Lung (tissue), 12 donors: Measurements from ENCODE around the gene SEC61G. TPM values are rescaled to one million over a fixed set of nuclear protein-coding genes. Genes with fewer than 3 reads are reported as not detected.

Source experiments
- ATAC-seq: fragments of 200-7000 bp; cut with Tn5 transposase; one replicate; pipeline ENCODE4 v1.9.1; 2020; ENCODE audit warnings: moderate number of reproducible peaks; ENCODE audit not compliant: insufficient read depth, low FRiP score
- DNase-seq, 3 donors: peaks; one replicate each; pipeline ENCODE4 v3.0.0-alpha.2; 2013 to 2017
- H3K27ac ChIP-seq, 2 donors: one replicate each; pipeline ENCODE4 v1.5.1; 2013; ENCODE audit warnings: mild to moderate bottlenecking in 2 of 2, moderate library complexity in 2 of 2, control low read depth in 1 of 2, inconsistent platforms in 1 of 2, low read depth in 1 of 2, low read length in 1 of 2
- H3K27me3 ChIP-seq, 3 donors: one replicate each; pipeline ENCODE4 v1.5.1; 2013; ENCODE audit warnings: low read length in 2 of 3; ENCODE audit not compliant: control insufficient read depth in 3 of 3, insufficient read depth in 3 of 3
- H3K36me3 ChIP-seq, 4 donors: one replicate each; pipeline ENCODE4 v1.5.1; 2013; ENCODE audit warnings: low read length in 4 of 4, mild to moderate bottlenecking in 1 of 4, moderate library complexity in 1 of 4; ENCODE audit not compliant: control insufficient read depth in 4 of 4, insufficient read depth in 4 of 4
- H3K4me1 ChIP-seq, 5 donors: one replicate each; pipeline ENCODE4 v1.5.1; 2013; ENCODE audit warnings: low read length in 5 of 5, mild to moderate bottlenecking in 2 of 5, moderate library complexity in 1 of 5; ENCODE audit not compliant: control insufficient read depth in 5 of 5, insufficient read depth in 5 of 5
- H3K4me3 ChIP-seq: one replicate; pipeline ENCODE4 v1.5.1; 2013; ENCODE audit warnings: mild to moderate bottlenecking, control low read depth, moderate library complexity
- H3K9ac ChIP-seq, 2 donors: one replicate each; pipeline ENCODE4 v1.5.1; 2013; ENCODE audit warnings: low read length in 2 of 2, control low read depth in 1 of 2; ENCODE audit not compliant: insufficient read depth in 1 of 2
- H3K9me3 ChIP-seq, 4 donors: one replicate each; pipeline ENCODE4 v1.5.1; 2013; ENCODE audit warnings: low read length in 3 of 4, mild to moderate bottlenecking in 1 of 4, moderate library complexity in 1 of 4; ENCODE audit not compliant: control insufficient read depth in 4 of 4, insufficient read depth in 3 of 4
- CTCF ChIP-seq: IDR thresholded peaks from 2 replicates; pipeline ENCODE4 v1.5.1; 2012; ENCODE audit warnings: mild to moderate bottlenecking; ENCODE audit errors: control extremely low read depth, extremely low read depth
- WGBS, 2 donors: extraction: QIAGEN DNeasy Blood & Tissue Kit; methylation state at CpG; one replicate each; pipeline ENCODE4 v1.1.7; 2013; 5-methylcytosine and 5-hydroxymethylcytosine counted together
- polyA plus RNA-seq, 2 donors: library from polyadenylated mRNA; stranded (reverse); fragments of 200-250 nt; gene quantifications; one replicate each; pipeline ENCODE4 v1.2.1, GENCODE V29; 2013
- total RNA-seq, 2 donors: library from RNA; depleted of rRNA in 1 of 2; stranded (reverse); fragments of >200 nt in 1 of 2; gene quantifications; one replicate each; pipeline ENCODE4 v1.2.1, GENCODE V29; 2014 to 2021
- donor health status: control.
- donor health status: control.
- donor health status: Bipolar disorder and iron deficiency.
- donor health status: healthy.
- donor health status: DM: yes; HTN: yes; CAD: no.

SEC61G gene
- total and polyA plus RNA-seq, 4 donors, result 71.9 to 452 (median 230) TPM

DNA sequence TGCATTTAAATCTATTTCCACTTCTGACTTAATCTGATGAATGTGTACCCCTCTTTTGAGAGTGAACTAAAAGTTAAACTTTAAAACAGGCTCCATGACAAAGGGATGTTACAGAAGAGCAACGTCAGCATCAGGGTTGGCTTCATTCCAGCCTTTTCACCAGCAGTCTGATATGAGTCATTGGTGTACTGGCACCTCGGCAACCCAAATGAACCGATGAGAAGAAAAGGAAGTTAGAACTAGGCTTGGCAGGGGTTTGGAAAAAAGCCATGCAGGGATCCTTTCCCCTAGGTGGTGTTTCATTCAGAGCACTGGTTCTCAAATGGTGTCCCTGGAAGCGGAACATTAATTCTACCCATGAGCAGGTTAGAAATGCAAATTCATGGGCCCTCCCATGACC, 53.6 kb downstream of the SEC61G start:
- Histone ChIP-seq H3K27ac (no peak overlapping the region), H3K9ac (no peak overlapping the region), H3K36me3 (no peaks in the 10 kb centered on the region), H3K4me3 (no peak overlapping the region), H3K4me1 (no peaks in the 10 kb centered on the region), H3K9me3 (peaks cover 0 to 7% (median 2%) of the 10 kb centered on the region in 4 donors), H3K27me3 (no peaks in the 10 kb centered on the region)
- DNase-seq (peak in 1 of 3 donors; percentile 11), ATAC-seq (no peak)
- no peak for TF ChIP-seq CTCF
- 39 to 59% methylated on average over 4 of the region's 4 CpGs for WGBS, 2 donors

GRCh38 chr7:54704851-54705250, 54.2 kb downstream of the SEC61G start:
- no peak for TF ChIP-seq CTCF
- Histone ChIP-seq H3K4me3 (no peak overlapping the region), H3K36me3 (no peaks in the 10 kb centered on the region), H3K27ac (no peak overlapping the region), H3K27me3 (no peaks in the 10 kb centered on the region), H3K9me3 (peaks cover 0 to 7% (median 2%) of the 10 kb centered on the region in 4 donors), H3K4me1 (no peaks in the 10 kb centered on the region), H3K9ac (no peak overlapping the region)
- 40 to 64% methylated on average over 2 of the region's 2 CpGs for WGBS, 2 donors
- DNase-seq (no peak), ATAC-seq (no peak)

Other genes starting within 250 kb of the SEC61G start
- gene VSTM2A, start 216.8 kb downstream of the SEC61G start, total RNA-seq, result not detected
- not detected for gene VSTM2A, start 216.8 kb downstream of the SEC61G start, polyA plus RNA-seq